Dermis blood vessel endothelial cell (primary cell): ENCODE results near the gene DCDC1. TPM values are rescaled to one million over a fixed set of nuclear protein-coding genes. Genes with fewer than 3 reads are reported as not detected.

Source experiments
- DNase-seq: peaks from one replicate; pipeline ENCODE4 v3.0.0; 2010
- total RNA-seq: library from RNA; depleted of rRNA; stranded (reverse); fragments of >200 nt; gene quantifications from 2 replicates; pipeline ENCODE4 v1.2.3, GENCODE V29; 2014

The DCDC1 gene
- total RNA-seq, 1 donor from 2014 or later: 0.17 TPM

- DNase-seq: no peak
Measured at GRCh38 chr11:31102875-31103274, 266.7 kb downstream of the DCDC1 start.

GRCh38 chr11:31102316-31102715 lies 267.2 kb downstream of the DCDC1 start:
- no peak for DNase-seq

- no peak for DNase-seq
Measured at GRCh38 chr11:31096191-31096805, 273.2 kb downstream of the DCDC1 start.

- no peak for DNase-seq
Measured at GRCh38 chr11:31092638-31093037, 276.9 kb downstream of the DCDC1 start.

GRCh38 chr11:31089117-31089516 lies 280.4 kb downstream of the DCDC1 start:
- no peak for DNase-seq

- DNase-seq: no peak
Measured at GRCh38 chr11:31069447-31070205, 299.9 kb downstream of the DCDC1 start.

- no peak for DNase-seq
Measured at GRCh38 chr11:31060880-31061279, 308.7 kb downstream of the DCDC1 start.

GRCh38 chr11:31059529-31059928 lies 310.0 kb downstream of the DCDC1 start:
- DNase-seq: no peak

GRCh38 chr11:31050061-31050765 lies 319.3 kb downstream of the DCDC1 start:
- no peak for DNase-seq

- peak; percentile 1 for DNase-seq
Measured at GRCh38 chr11:31045335-31045734, 324.2 kb downstream of the DCDC1 start.

- DNase-seq: no peak
Measured at GRCh38 chr11:31030138-31030792, 339.3 kb downstream of the DCDC1 start.

- no peak for DNase-seq
Measured at GRCh38 chr11:31026315-31026714, 343.2 kb downstream of the DCDC1 start.

- DNase-seq: no peak
Measured at GRCh38 chr11:31022080-31022479, 347.5 kb downstream of the DCDC1 start.

- no peak for DNase-seq
Measured at GRCh38 chr11:31019786-31020185, 349.8 kb downstream of the DCDC1 start.

- no peak for DNase-seq
Measured at GRCh38 chr11:31005202-31005601, 364.3 kb downstream of the DCDC1 start.

- DNase-seq: no peak
Measured at GRCh38 chr11:31001427-31001826, 368.1 kb downstream of the DCDC1 start.

- no peak for DNase-seq
Measured at GRCh38 chr11:31000381-31000780, 369.2 kb downstream of the DCDC1 start.

GRCh38 chr11:30992513-30992849 lies 377.1 kb downstream of the DCDC1 start:
- no peak for DNase-seq

- no peak for DNase-seq
Measured at GRCh38 chr11:30991802-30992512, 377.6 kb downstream of the DCDC1 start.

GRCh38 chr11:30991376-30991775 lies 378.2 kb downstream of the DCDC1 start:
- DNase-seq: no peak

- no peak for DNase-seq
Measured at GRCh38 chr11:30990625-30991296, 378.8 kb downstream of the DCDC1 start.

- DNase-seq: no peak
Measured at GRCh38 chr11:30987819-30988218, 381.7 kb downstream of the DCDC1 start.
